TTC549 (cell line): ENCODE data around the gene DLGAP4.
"Not testable (repeated sequence)": the region's sequence is repeated elsewhere in the genome, so short reads cannot be mapped to it uniquely, and the experiment has no call there.

ENCODE experiments used
- FAIRE-seq: peaks from 2 replicates; lab custom pipeline; 2012; peaks lifted over from hg19 to GRCh38; lab: Jason Lieb, UNC

The DLGAP4 gene

DNA sequence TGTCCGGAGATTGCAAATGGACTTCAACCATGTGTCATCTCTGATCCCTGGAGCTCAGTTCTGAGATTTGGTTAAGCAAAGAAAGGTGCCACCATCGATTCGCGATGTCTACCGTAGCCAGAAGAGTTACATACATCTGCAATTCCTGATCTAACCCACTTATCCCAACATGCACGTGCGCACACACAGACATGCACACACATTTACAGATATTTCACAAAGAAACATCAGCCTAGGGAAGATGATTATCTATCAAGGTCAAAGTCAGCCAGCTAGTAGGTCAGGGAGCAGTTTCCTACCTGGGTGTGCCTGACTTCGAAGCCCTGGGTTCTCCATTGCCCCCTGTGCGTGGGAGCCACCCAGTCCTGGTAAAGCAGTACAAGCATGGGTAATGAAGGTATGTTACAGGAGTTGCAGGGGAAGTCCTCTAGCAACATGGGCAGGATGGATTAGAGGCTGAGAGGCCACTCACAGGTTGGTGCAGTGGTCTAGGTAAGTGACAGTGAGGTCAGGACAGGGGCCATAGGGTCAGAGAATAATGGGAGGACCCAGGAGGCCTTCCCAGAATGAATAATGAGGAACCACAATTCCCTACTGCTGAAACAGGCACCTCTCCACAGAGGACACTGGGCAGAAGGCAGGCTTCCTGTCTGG is 150.0 kb downstream of the DLGAP4 start:
- FAIRE-seq = no peak

DNA sequence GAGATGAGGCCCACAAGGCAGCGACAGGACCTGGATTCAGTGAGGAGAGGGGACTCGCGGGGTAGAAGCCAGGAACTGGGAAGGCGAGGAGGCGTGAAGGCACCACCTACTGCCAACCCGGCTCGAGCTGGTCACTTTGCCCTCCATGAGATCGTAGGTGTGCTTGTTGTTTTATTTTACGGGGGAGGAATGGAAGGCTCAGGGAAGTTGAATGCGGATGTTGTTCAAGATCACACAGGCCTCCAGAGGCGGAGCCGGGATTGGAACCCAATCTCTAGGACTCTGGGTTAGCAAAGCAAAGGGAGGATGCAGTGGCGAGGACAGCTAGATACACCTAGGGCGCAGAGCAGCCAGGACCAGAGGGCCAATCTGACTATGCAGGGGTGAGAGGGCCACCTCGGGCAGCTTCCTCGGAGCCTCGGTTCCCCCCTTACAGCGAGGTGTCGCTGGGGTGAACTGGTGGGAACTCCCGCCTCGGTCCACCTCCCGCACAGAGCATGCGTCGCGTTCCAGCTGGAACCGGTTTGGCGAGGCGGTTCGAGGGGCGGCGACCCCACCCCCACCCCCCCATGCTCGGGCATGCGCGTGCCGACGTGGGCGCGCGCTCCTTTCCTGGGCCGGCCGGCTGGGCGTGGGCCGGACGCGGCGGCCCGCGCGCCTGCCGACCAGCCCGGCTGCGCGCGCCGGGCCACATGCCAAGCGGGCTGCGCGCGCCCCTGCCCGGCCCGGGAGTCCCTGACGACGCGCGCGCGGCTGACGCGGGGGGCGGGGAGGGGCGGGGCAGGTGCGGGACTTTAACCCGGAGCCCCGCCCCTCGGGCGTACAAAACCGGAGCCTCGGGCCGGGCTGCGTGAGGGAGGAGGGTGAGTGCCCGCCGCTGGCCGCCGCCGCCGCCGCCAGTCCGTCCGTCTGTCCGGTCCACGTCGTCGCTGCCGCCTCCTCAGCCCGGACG is 154.8 kb downstream of the DLGAP4 start:
- FAIRE-seq = no peak

DNA sequence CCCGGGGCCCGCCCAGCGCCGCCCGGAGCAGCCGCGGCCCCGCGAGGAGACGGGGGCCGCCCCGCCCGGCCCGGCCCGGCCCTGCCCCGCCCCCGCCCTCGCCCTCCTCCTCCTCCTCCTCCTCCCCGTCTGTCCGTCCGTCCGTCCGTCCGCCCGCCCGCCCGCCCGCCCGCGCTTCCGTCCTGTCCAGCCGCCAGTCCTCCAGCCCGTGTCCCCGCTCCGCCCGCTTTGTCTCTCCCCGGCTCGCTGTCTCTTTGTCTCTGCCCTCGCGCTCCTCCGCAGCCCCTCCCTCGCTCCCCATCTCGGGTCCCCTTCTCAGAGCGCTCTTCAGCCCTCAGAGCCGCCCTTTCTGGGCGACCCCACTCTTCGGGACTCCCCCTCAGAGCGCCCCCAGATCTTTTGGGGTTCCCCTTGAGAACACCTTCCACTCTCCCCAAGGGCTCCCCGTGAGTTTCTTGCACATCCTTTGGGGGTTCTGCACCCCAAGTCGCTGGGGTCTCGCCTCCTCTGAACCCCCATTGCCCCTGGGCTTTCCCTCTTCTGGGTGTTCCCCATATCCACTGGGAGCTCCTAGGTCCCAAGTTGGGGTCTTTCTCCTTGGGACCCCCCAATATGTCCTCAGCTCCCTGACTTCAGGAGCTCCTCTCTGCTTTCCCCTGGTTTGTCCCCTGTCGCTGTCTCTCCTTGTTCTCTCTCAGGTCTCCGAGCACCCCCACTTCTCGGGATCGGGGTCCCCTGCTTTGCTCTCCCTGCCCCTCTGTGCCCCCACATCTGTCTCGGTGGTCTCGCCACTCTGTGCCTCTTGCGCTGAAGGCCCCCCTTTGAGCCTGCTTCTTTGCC is 155.7 kb downstream of the DLGAP4 start:
- no peak for FAIRE-seq

GRCh38 chr20:36462440-36463211 is 156.5 kb downstream of the DLGAP4 start:
- no peak for FAIRE-seq

GRCh38 chr20:36463212-36464061 is 157.3 kb downstream of the DLGAP4 start:
- no peak for FAIRE-seq

GRCh38 chr20:36465109-36466080 is 159.3 kb downstream of the DLGAP4 start:
- FAIRE-seq = no peak

DNA sequence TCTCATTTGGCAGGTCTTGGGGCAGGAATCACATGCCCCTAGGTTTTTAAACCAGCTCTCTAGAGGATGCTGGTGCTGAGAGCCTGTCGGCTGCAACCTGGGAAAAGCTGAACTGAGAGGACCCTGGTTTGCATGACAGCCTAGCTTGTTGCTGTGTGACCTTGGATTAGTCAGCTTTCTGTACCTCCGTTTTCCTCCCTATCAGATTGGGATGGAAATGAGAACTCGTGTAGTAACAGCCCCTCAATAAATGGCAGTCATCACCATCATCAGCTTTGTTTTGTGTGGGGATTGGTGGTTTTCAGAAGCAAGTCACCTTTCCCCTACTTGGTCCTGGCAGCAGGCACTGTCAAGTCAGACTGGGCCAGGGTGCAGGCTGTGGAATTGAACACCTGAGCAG is 159.9 kb downstream of the DLGAP4 start:
- no peak for FAIRE-seq

DNA sequence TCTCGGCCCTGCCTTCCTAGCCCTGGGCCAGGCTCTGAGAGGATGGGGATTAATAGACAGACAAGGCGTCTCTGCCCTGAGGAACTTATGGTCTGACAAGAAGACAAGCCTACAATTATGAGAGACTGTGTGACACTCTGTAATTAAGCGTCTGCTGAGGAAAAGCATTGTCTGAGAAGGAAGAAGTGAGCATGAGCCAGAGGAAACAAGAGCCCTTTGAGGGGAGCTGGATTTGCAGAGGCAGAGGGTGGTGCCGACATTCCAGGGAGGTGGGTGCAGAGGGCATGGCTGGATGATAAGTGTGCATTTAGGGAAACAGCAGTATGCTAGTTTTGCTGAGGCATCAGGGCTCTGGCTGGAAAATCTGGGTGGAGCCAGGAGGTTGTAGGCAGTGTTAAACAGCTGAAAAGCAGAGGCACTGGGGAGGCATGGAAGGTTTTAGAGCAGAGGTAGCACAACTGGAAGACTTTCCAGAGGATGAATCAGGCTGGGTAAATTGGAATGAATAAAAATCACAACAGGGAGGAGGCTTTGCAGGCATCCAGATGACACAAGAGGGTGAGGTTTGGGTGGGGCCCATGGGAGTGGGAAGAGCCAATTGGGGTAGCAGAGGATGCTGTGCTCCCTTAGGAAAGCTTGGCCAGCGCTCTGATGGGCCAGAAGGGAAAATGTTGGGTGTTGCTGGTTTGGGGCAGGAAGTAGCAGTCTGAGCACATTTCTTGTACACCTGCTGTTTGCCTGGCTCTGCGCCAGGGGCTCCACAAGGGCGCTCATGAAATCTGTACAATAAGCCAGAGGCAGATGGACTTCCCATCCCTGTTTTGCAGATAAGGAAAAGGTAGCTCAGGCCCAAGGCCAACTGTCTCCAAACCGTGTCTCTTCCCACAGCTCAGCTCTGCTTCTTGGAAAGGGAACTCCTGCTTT is 161.2 kb downstream of the DLGAP4 start:
- FAIRE-seq = no peak

DNA sequence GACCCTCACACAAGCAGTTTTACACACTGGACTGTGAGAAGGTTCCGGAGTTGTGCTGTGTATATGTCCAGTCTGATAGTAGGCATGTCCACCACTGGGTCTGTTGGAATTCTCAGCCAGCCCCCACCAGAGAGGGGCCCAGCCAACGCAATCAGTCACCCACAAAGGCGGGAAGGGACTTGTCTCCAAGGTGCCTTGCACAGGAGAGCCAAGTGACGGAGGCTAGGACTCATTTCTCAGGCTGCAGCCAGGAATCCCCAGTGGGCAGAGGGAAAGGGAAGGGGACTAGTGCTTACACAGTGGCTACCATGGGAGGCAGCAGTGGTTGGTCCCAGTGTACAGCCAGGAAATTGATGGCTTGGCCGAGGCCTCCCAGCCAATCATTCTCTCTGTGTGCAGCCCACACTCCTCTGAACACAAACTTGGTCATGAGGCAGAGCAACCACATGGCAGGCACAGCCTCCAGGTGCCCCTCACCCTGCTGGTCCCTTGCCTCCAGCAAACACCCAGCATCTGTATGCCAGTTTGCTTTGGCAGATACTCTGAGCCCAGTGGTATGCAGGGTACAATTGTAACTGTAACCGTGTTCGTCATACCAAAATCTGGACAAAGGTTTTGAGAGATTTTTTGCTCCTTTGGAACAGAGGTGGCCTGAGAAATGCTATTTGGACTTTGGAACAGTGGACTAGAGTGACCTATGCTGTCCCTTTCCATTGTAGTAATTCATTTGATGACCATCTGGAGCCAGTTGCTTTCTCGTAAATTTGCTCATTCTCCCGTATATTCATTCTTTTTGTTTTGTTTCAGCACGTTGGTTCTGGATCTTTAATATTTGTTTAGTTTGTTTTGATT is 162.2 kb downstream of the DLGAP4 start:
- FAIRE-seq = no peak

- FAIRE-seq = no peak
These were observed 163.8 kb downstream of the DLGAP4 start for GRCh38 chr20:36469973-36470372.

DNA sequence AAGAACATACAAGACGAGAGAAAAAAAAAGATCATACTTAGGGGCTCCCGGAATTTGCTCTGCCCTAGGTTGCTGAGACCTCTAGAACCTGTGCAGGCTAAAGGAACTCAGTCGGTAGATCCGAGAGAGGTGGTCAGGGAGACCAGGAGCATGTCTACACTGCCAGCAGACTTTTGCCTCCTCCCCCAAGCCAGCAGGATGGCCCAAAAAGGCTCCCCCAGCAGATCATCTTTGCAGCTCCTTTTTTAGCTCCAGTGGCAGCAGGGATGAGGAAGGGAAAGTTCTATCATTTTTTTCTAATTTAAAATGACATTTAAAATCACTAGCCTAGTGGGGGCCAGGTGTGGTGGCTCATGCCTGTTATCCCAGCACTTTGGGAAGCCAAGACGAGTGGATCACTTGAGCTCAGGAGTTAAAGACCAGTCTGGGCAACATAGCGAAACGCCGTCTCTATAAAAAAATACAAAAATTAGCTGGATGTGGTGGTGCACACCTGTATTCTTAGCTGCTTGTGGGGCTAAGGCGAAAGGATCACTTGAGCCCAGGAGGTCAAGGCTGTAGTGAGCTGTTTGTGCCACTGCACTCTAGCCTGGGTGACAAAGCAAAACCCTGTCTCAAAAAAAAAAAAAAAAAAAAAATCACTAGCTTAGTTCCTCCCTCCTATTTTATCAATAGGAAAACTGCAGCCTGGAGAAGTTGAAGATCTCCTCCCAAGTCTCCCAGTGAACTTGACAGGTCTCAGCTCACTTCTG is 165.9 kb downstream of the DLGAP4 start:
- FAIRE-seq = no peak

GRCh38 chr20:36472637-36473090 is 166.5 kb downstream of the DLGAP4 start:
- no peak for FAIRE-seq

DNA sequence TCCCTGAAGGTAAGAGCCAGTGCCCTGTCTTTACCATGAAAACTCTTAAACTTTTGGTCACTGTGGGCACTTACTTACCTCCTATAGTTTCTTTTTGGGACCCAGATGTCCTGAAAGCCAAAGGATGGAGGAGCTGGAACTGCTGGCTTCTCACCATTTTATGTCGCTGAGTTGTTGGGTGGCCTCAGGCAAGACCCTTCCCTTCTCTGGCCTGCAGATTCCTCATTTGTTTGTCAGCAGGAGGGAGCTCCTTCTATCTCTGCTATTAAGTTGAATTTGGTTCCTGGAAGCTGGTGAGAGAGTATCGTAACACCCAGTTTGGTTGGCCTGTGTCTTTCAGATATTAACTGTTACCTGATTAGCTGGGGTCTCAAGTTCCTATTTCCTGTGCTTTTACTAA is 167.0 kb downstream of the DLGAP4 start:
- no peak for FAIRE-seq

- FAIRE-seq = no peak
These were observed 168.4 kb downstream of the DLGAP4 start for GRCh38 chr20:36474563-36474962.

DNA sequence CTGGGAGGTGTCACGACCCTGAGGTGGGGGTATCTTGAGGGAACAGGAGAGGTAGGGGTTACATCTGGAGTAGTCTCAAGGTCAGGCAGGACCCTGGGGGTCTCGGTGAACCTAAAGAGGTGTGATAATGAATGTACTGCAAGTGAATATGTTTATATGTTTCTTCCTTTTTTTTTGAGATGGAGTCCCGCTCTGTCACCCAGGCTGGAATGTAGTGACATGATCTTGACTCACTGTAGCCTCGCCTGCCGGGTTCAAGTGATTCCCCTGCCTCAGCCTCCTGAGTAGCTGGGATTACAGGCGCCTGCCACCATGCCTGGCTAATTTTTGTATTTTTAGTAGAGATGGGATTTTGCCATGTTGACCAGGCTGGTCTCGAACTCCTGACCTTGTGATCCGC is 168.9 kb downstream of the DLGAP4 start:
- FAIRE-seq = not testable (repeated sequence)

GRCh38 chr20:36477475-36477874 is 171.3 kb downstream of the DLGAP4 start:
- no peak for FAIRE-seq
